Panc1 (cell line): Measurements from ENCODE around the gene KRTAP10-4. TPM values are rescaled to one million over a fixed set of nuclear protein-coding genes. Genes with fewer than 3 reads are reported as not detected.

Experiments used
- ATAC-seq: fragments of 200-7000 bp; cut with Tn5 transposase; 2 replicates; pipeline ENCODE4 v1.9.1; 2020; ENCODE audit warnings: mild to moderate bottlenecking, moderate library complexity
- BruUV-seq: library from RNA; stranded (reverse); fragments of 400-500 nt; replicated peaks from 2 replicates; lab custom pipeline; 2021; lab: Mats Ljungman, UMichigan
- CTCF ChIA-PET: fragments of 300-600 bp; sonication (Branson Sonifier 250); formaldehyde crosslinking; loops from one replicate; lab custom pipeline; 2022; ENCODE audit warnings: antibody characterized with exemption; lab: Charles Lee
- POLR2A ChIA-PET: fragments of 300-600 bp; sonication (Branson Sonifier 250); formaldehyde crosslinking; loops from one replicate; lab custom pipeline; 2022; ENCODE audit warnings: antibody characterized with exemption; lab: Charles Lee
- DNase-seq: peaks from one replicate; pipeline ENCODE4 v3.0.0-alpha.2; 2010; ENCODE audit warnings: low read depth, low spot score
- H3K27ac ChIP-seq: 2 replicates; pipeline ENCODE4 v1.5.1; 2011; ENCODE audit warnings: mild to moderate bottlenecking, low read length, inconsistent platforms
- H3K27me3 ChIP-seq: fragments of 200-500 bp; sonication (Bioruptor generic); 2 replicates; pipeline ENCODE4 v1.6.0; 2014; ENCODE audit warnings: low read length, inconsistent platforms; ENCODE audit not compliant: control insufficient read depth, insufficient read depth
- H3K36me3 ChIP-seq: fragments of 200-500 bp; sonication (Bioruptor generic); 2 replicates; pipeline ENCODE4 v1.5.1; 2014; ENCODE audit warnings: inconsistent platforms, mild to moderate bottlenecking, low read length, moderate library complexity; ENCODE audit not compliant: control insufficient read depth, insufficient read depth
- H3K4me1 ChIP-seq: 2 replicates; pipeline ENCODE4 v1.5.1; 2011; ENCODE audit warnings: inconsistent platforms, mild to moderate bottlenecking, low read length, moderate library complexity; ENCODE audit not compliant: control insufficient read depth, insufficient read depth
- H3K4me3 ChIP-seq, 2 experiments: 2 replicates each; pipeline ENCODE4 v1.5.1; 2011 to 2012; ENCODE audit warnings: low read depth in 2 of 2, low read length in 2 of 2, mild to moderate bottlenecking in 2 of 2, inconsistent platforms in 1 of 2, moderate library complexity in 1 of 2
- H3K9me3 ChIP-seq: fragments of 200-500 bp; sonication (Bioruptor generic); 2 replicates; pipeline ENCODE4 v1.5.1; 2014; ENCODE audit warnings: low read depth, mild to moderate bottlenecking, inconsistent platforms, low read length, moderate library complexity; ENCODE audit not compliant: control insufficient read depth, insufficient read depth
- CTCF ChIP-seq: fragments of 450-650 bp; IDR thresholded peaks from 2 replicates; pipeline ENCODE4 v1.5.1; 2017; ENCODE audit warnings: mild to moderate bottlenecking
- POLR2AphosphoS5 ChIP-seq: IDR thresholded peaks from 2 replicates; pipeline ENCODE4 v1.6.1; 2012; ENCODE audit warnings: mild to moderate bottlenecking, low read depth, low read length, moderate library complexity
- REST ChIP-seq, 2 experiments: IDR thresholded peaks; 2 replicates each; pipeline ENCODE4 v1.6.1; 2011 to 2012; ENCODE audit warnings: low read depth in 2 of 2, control low read depth in 1 of 2, low read length in 1 of 2, mild to moderate bottlenecking in 1 of 2, moderate library complexity in 1 of 2; ENCODE audit not compliant: insufficient read depth in 1 of 2
- SIN3A ChIP-seq: IDR thresholded peaks from 2 replicates; pipeline ENCODE4 v1.6.1; 2012; ENCODE audit warnings: low read depth, mild to moderate bottlenecking, low read length, moderate library complexity, borderline replicate concordance; ENCODE audit not compliant: insufficient read depth
- TCF7L2 ChIP-seq: IDR thresholded peaks from 2 replicates; pipeline ENCODE4 v1.6.1; 2011; ENCODE audit warnings: mild to moderate bottlenecking, low read depth, low read length, inconsistent platforms
- in situ Hi-C: cut with HindIII; loops from 2 replicates; pipeline ENCODE4 v1.10.0; 2016; ENCODE audit warnings: low sequenced_read_pairs, low pct_unique_long_range_greater_than_20kb
- intact Hi-C: fragments of 100-400 bp; cut with micrococcal nuclease; formaldehyde crosslinking; loops from one replicate; pipeline ENCODE4 v1.10.0; 2022; ENCODE audit not compliant: unreplicated experiment
- total RNA-seq: library from RNA; stranded (reverse); gene quantifications from one replicate; pipeline ENCODE4 v1.2.1, GENCODE V29; 2021; ENCODE audit not compliant: unreplicated experiment

Gene KRTAP10-4
- total RNA-seq, 1 experiment from 2014 or later, result not detected

GRCh38 chr21:44571844-44572782, 1.4 kb upstream of the KRTAP10-4 start:
- Histone ChIP-seq H3K27me3 (no peaks in the 10 kb centered on the region), H3K9me3 (no peaks in the 10 kb centered on the region), H3K4me1 (peaks cover 5% of the 10 kb centered on the region; the same call in 1 of the 2 replicates), H3K36me3 (no peaks in the 10 kb centered on the region), H3K4me3 (no peak overlapping the region), H3K27ac (no peak overlapping the region)
- no TSS peak for BruUV-seq
- ChIA-PET CTCF (no interaction called here), POLR2A (no interaction called here)
- no peak for TF ChIP-seq POLR2AphosphoS5
- no peak for TF ChIP-seq CTCF
- no peak for TF ChIP-seq TCF7L2
- no peak for TF ChIP-seq REST (IDR thresholded peaks at IDR 0.05; ENCODE audit: insufficient read depth in 1 of 2, low read depth in 2 of 2, low read length in 1 of 2)
- TF ChIP-seq SIN3A, result no peak
- in situ Hi-C loops, result no loop called here
- DNase-seq (no peak), ATAC-seq (no peak)
- intact Hi-C loops, result no loop called here

GRCh38 chr21:44572959-44573583, 458 bp upstream of the KRTAP10-4 start:
- BruUV-seq, result no TSS peak
- Histone ChIP-seq H3K9me3 (no peaks in the 10 kb centered on the region), H3K27me3 (no peaks in the 10 kb centered on the region), H3K4me1 (peaks cover 5% of the 10 kb centered on the region; the same call in 1 of the 2 replicates), H3K36me3 (no peaks in the 10 kb centered on the region), H3K27ac (peak overlapping the region; percentile 29; the same call in 1 of the 2 replicates), H3K4me3 (no peak overlapping the region)
- ATAC-seq (peak; percentile 56; the same call in 1 of the 2 replicates), DNase-seq (no peak)
- CTCF ChIA-PET, result no interaction called here
- TF ChIP-seq POLR2AphosphoS5 (no peak), TCF7L2 (no peak), CTCF (no peak), REST (IDR thresholded peaks at IDR 0.05; ENCODE audit: insufficient read depth in 1 of 2, low read depth in 2 of 2, low read length in 1 of 2) (no peak), SIN3A (no peak)
- POLR2A ChIA-PET, result no interaction called here
- in situ Hi-C loops (no loop called here), intact Hi-C loops (no loop called here)
